BE2C (cell line): Measurements from ENCODE around the gene GNAZ.

Experiments
- DNase-seq: peaks from one replicate; pipeline ENCODE4 v3.0.0-alpha.2; 2020
- H3K27me3 ChIP-seq: fragments of 250-450 bp; sonication (Bioruptor Pico); 2 replicates; pipeline ENCODE4 v1.5.1; 2020; ENCODE audit warnings: mild to moderate bottlenecking
- H3K36me3 ChIP-seq: fragments of 250-450 bp; sonication (Bioruptor Pico); 2 replicates; pipeline ENCODE4 v1.5.1; 2020; ENCODE audit warnings: mild to moderate bottlenecking
- H3K4me1 ChIP-seq: fragments of 250-450 bp; sonication (Bioruptor Pico); 2 replicates; pipeline ENCODE4 v1.5.1; 2020
- H3K4me3 ChIP-seq: 2 replicates; pipeline ENCODE4 v1.5.1; 2011; ENCODE audit warnings: low read depth, low read length
- H3K9me3 ChIP-seq: fragments of 250-450 bp; sonication (Bioruptor Pico); 2 replicates; pipeline ENCODE4 v1.5.1; 2020
- CTCF ChIP-seq: IDR thresholded peaks from 2 replicates; pipeline ENCODE4 v1.5.1; 2012; ENCODE audit warnings: mild to moderate bottlenecking, low read depth, low read length

The GNAZ gene

GRCh38 chr22:23121000-23121421 is 50.7 kb downstream of the GNAZ start:
- no peak for TF ChIP-seq CTCF
- Histone ChIP-seq H3K9me3 (no peaks in the 10 kb centered on the region), H3K36me3 (no peaks in the 10 kb centered on the region), H3K4me1 (no peaks in the 10 kb centered on the region), H3K27me3 (no peaks in the 10 kb centered on the region), H3K4me3 (no peak overlapping the region)
- DNase-seq, result no peak

- Histone ChIP-seq H3K4me3 (no peak overlapping the region), H3K4me1 (no peaks in the 10 kb centered on the region), H3K36me3 (no peaks in the 10 kb centered on the region), H3K27me3 (no peaks in the 10 kb centered on the region), H3K9me3 (no peaks in the 10 kb centered on the region)
- TF ChIP-seq CTCF, result no peak
- DNase-seq, result no peak
These were observed 51.1 kb downstream of the GNAZ start for GRCh38 chr22:23121424-23121823.

GRCh38 chr22:23122216-23122957 is 52.1 kb downstream of the GNAZ start:
- H3K36me3 ChIP-seq, result no peaks in the 10 kb centered on the region
- no peak for TF ChIP-seq CTCF
- no peak overlapping the region for H3K4me3 ChIP-seq
- H3K27me3 ChIP-seq, result no peaks in the 10 kb centered on the region
- DNase-seq, result no peak
- H3K4me1 ChIP-seq, result no peaks in the 10 kb centered on the region
- H3K9me3 ChIP-seq, result no peaks in the 10 kb centered on the region

- Histone ChIP-seq H3K27me3 (no peaks in the 10 kb centered on the region), H3K4me1 (no peaks in the 10 kb centered on the region), H3K36me3 (no peaks in the 10 kb centered on the region), H3K9me3 (no peaks in the 10 kb centered on the region), H3K4me3 (no peak overlapping the region)
- no peak for DNase-seq
- TF ChIP-seq CTCF, result no peak
These were observed 52.9 kb downstream of the GNAZ start for GRCh38 chr22:23122992-23123803.

- DNase-seq, result no peak
- Histone ChIP-seq H3K4me1 (no peaks in the 10 kb centered on the region), H3K9me3 (no peaks in the 10 kb centered on the region), H3K27me3 (no peaks in the 10 kb centered on the region), H3K36me3 (no peaks in the 10 kb centered on the region), H3K4me3 (no peak overlapping the region)
- no peak for TF ChIP-seq CTCF
These were observed 53.5 kb downstream of the GNAZ start for GRCh38 chr22:23123804-23124254.
